PC-3 (cell line): ENCODE results near the gene ANGPTL5.

Experiments
- CTCF ChIP-seq: fragments of 300-600 bp; sonication (generic); conservative IDR thresholded peaks from 2 replicates; pipeline ENCODE4 v1.5.1; 2017; ENCODE audit warnings: antibody characterized with exemption, low read depth, mild to moderate bottlenecking, low read length
- EZH2 ChIP-seq: fragments of 300-600 bp; sonication (generic); IDR thresholded peaks from one replicate; pipeline ENCODE4 v1.6.1; 2017; ENCODE audit warnings: antibody characterized with exemption, mild to moderate bottlenecking, low read length; ENCODE audit not compliant: unreplicated experiment
- EZH2phosphoT487 ChIP-seq: fragments of 300-600 bp; sonication (generic); IDR thresholded peaks from 2 replicates; pipeline ENCODE4 v1.6.1; 2018; ENCODE audit warnings: mild to moderate bottlenecking, antibody characterized with exemption, low read length, borderline replicate concordance

- no peak for TF ChIP-seq CTCF
- TF ChIP-seq EZH2phosphoT487 = no peak
- TF ChIP-seq EZH2 = no peak
Measured at GRCh38 chr11:101881586-101881985, 34.7 kb downstream of the ANGPTL5 start.
